IMR-90 (cell line): ENCODE data around the gene C17orf50. TPM values are rescaled to one million over a fixed set of nuclear protein-coding genes. Genes with fewer than 3 reads are reported as not detected.

Experiments
- ATAC-seq: fragments of 200-7000 bp; cut with Tn5 transposase; 2 replicates; pipeline ENCODE4 v1.9.1; 2020; ENCODE audit warnings: low read depth, mild to moderate bottlenecking, moderate library complexity
- BruUV-seq: library from RNA; stranded (reverse); fragments of 400-500 nt; replicated peaks from 2 replicates; lab custom pipeline; 2021; lab: Mats Ljungman, UMichigan
- CTCF ChIA-PET: fragments of 300-600 bp; formaldehyde crosslinking; extraction: SDS; loops from one replicate; lab custom pipeline; 2021; ENCODE audit warnings: antibody characterized with exemption; lab: Yijun Ruan, JAX
- POLR2A ChIA-PET: fragments of 300-600 bp; sonication (Branson Sonifier 250); formaldehyde crosslinking; loops from one replicate; lab custom pipeline; 2022; ENCODE audit warnings: antibody characterized with exemption; ENCODE audit not compliant: unreplicated experiment; lab: Charles Lee
- DNase-seq: peaks from one replicate; pipeline ENCODE4 v3.0.0; 2013
- H2AFZ ChIP-seq: replicated peaks from 2 replicates; pipeline ENCODE3; 2013; ENCODE audit warnings: low read length, mild to moderate bottlenecking; ENCODE audit not compliant: poor library complexity
- H2AK5ac ChIP-seq: 2 replicates; pipeline ENCODE4 v1.6.1; 2013; ENCODE audit warnings: low read depth, low read length, inconsistent platforms
- H2AK9ac ChIP-seq: replicated peaks from 2 replicates; pipeline ENCODE3; 2013; ENCODE audit warnings: mild to moderate bottlenecking, low read depth, low read length, moderate library complexity; ENCODE audit not compliant: poor library complexity
- H2BK120ac ChIP-seq: 2 replicates; pipeline ENCODE4 v1.6.1; 2013; ENCODE audit warnings: low read depth, low read length, inconsistent platforms
- H2BK15ac ChIP-seq: 3 replicates; pipeline ENCODE4 v1.6.1; 2013; ENCODE audit warnings: low read depth, low read length, inconsistent platforms
- H2BK20ac ChIP-seq: 2 replicates; pipeline ENCODE4 v1.6.1; 2013; ENCODE audit warnings: low read depth, mild to moderate bottlenecking, inconsistent platforms, low read length, moderate library complexity
- H2BK5ac ChIP-seq: 2 replicates; pipeline ENCODE4 v1.6.1; 2013; ENCODE audit warnings: mild to moderate bottlenecking, low read depth, low read length, inconsistent platforms; ENCODE audit not compliant: poor library complexity, severe bottlenecking
- H3K14ac ChIP-seq: replicated peaks from 2 replicates; pipeline ENCODE4 v1.6.1; 2013; ENCODE audit warnings: low read depth, low read length, inconsistent platforms
- H3K18ac ChIP-seq: 2 replicates; pipeline ENCODE4 v1.6.1; 2013; ENCODE audit warnings: low read depth, low read length, control low read depth
- H3K23ac ChIP-seq: 2 replicates; pipeline ENCODE4 v1.6.1; 2013; ENCODE audit warnings: low read depth, low read length, inconsistent platforms
- H3K27ac ChIP-seq: 2 replicates; pipeline ENCODE4 v1.5.1; 2013; ENCODE audit warnings: mild to moderate bottlenecking, control low read depth, low read length; ENCODE audit not compliant: insufficient read depth
- H3K27me3 ChIP-seq: 2 replicates; pipeline ENCODE4 v1.6.1; 2013; ENCODE audit warnings: low read length; ENCODE audit not compliant: control insufficient read depth, insufficient read depth
- H3K36me3 ChIP-seq: 2 replicates; pipeline ENCODE4 v1.6.1; 2013; ENCODE audit warnings: low read length, mixed read lengths; ENCODE audit not compliant: control insufficient read depth, insufficient read depth
- H3K4ac ChIP-seq: 2 replicates; pipeline ENCODE4 v1.6.1; 2013; ENCODE audit warnings: low read depth, low read length, inconsistent platforms
- H3K4me1 ChIP-seq: 2 replicates; pipeline ENCODE4 v1.6.1; 2013; ENCODE audit warnings: low read length, mixed read lengths; ENCODE audit not compliant: control insufficient read depth, insufficient read depth
- H3K4me2 ChIP-seq: 2 replicates; pipeline ENCODE4 v1.6.1; 2013; ENCODE audit warnings: low read depth, mild to moderate bottlenecking, control low read depth, low read length, moderate library complexity
- H3K4me3 ChIP-seq: 2 replicates; pipeline ENCODE4 v1.5.1; 2013; ENCODE audit warnings: low read depth, mild to moderate bottlenecking, control low read depth, low read length, moderate library complexity; ENCODE audit not compliant: insufficient read depth
- H3K56ac ChIP-seq: 2 replicates; pipeline ENCODE4 v1.6.1; 2013; ENCODE audit warnings: low read length, inconsistent platforms; ENCODE audit not compliant: insufficient read depth; ENCODE audit errors: extremely low read depth
- H3K79me1 ChIP-seq, 2 experiments: 2 replicates each; pipeline ENCODE4 v1.6.1; 2013; ENCODE audit warnings: low read length in 2 of 2, inconsistent platforms in 1 of 2, low read depth in 1 of 2
- H3K9ac ChIP-seq: 2 replicates; pipeline ENCODE4 v1.6.1; 2013; ENCODE audit warnings: low read depth, low read length, control low read depth
- H3K9me1 ChIP-seq: 2 replicates; pipeline ENCODE4 v1.6.1; 2013; ENCODE audit warnings: low read length, inconsistent platforms; ENCODE audit not compliant: insufficient read depth
- H3K9me3 ChIP-seq: 2 replicates; pipeline ENCODE4 v1.6.1; 2013; ENCODE audit warnings: low read length; ENCODE audit not compliant: control insufficient read depth, insufficient read depth
- H4K20me1 ChIP-seq: 2 replicates; pipeline ENCODE4 v1.6.1; 2013; ENCODE audit warnings: low read length, inconsistent platforms; ENCODE audit not compliant: insufficient read depth
- H4K5ac ChIP-seq: 2 replicates; pipeline ENCODE4 v1.6.1; 2013; ENCODE audit warnings: mild to moderate bottlenecking, low read depth, low read length, control low read depth
- H4K8ac ChIP-seq, 2 experiments: 2 replicates each; pipeline ENCODE4 v1.6.1; 2013; ENCODE audit warnings: low read depth in 2 of 2, low read length in 2 of 2, control low read depth in 1 of 2, inconsistent platforms in 1 of 2
- H4K91ac ChIP-seq: 2 replicates; pipeline ENCODE4 v1.6.1; 2013; ENCODE audit warnings: low read depth, low read length, inconsistent platforms; ENCODE audit not compliant: insufficient read depth
- CEBPB ChIP-seq: IDR thresholded peaks from 2 replicates; pipeline ENCODE4 v1.6.1; 2012; ENCODE audit warnings: low read depth, low read length, improper control_type of control experiment
- MAZ ChIP-seq: IDR thresholded peaks from 2 replicates; pipeline ENCODE4 v1.6.1; 2012; ENCODE audit warnings: low read depth, mild to moderate bottlenecking, low read length, improper control_type of control experiment, moderate library complexity, borderline replicate concordance
- RAD21 ChIP-seq: IDR thresholded peaks from 2 replicates; pipeline ENCODE4 v1.6.1; 2012; ENCODE audit warnings: low read length, improper control_type of control experiment
- RCOR1 ChIP-seq: IDR thresholded peaks from 2 replicates; pipeline ENCODE4 v1.6.1; 2012; ENCODE audit warnings: mild to moderate bottlenecking, low read length, improper control_type of control experiment; ENCODE audit not compliant: insufficient replicate concordance
- RFX5 ChIP-seq: IDR thresholded peaks from 2 replicates; pipeline ENCODE4 v1.8.0; 2012; ENCODE audit warnings: low read depth, mild to moderate bottlenecking, low read length, moderate library complexity
- WGBS, 2 experiments: methylation state at CpG; one replicate each; pipeline versions ENCODE4 v1.1.5 to v1.1.7; 2013; ENCODE audit warnings: missing lambda C conversion rate in 2 of 2; ENCODE audit not compliant: insufficient read length in 1 of 2; ENCODE audit errors: extremely low coverage in 2 of 2; 5-methylcytosine and 5-hydroxymethylcytosine counted together
- dilution Hi-C: fragments of 300-500 bp; cut with HindIII; formaldehyde crosslinking; loops from one replicate; pipeline ENCODE4 v1.14.3; 2018; ENCODE audit warnings: low sequenced_read_pairs; ENCODE audit not compliant: unreplicated experiment
- in situ Hi-C: fragments of 300-500 bp; cut with MboI; formaldehyde crosslinking; loops from 3 replicates; pipeline ENCODE4 v1.14.3; 2019; ENCODE audit warnings: low sequenced_read_pairs, inconsistent platforms, mixed read lengths
- intact Hi-C: fragments of 100-400 bp; cut with micrococcal nuclease; formaldehyde crosslinking; loops from 2 replicates; pipeline ENCODE4 v1.10.0; 2022
- polyA plus RNA-seq, 3 experiments: library from polyadenylated mRNA; depleted of rRNA; stranded (reverse); fragments of >200 nt; gene quantifications; 2 replicates each; pipeline ENCODE4 v1.2.3, GENCODE V29; 2012; ENCODE audit warnings: low replicate concordance in 1 of 3
- total RNA-seq: library from RNA; depleted of rRNA; stranded (reverse); fragments of >200 nt; gene quantifications from 2 replicates; pipeline ENCODE4 v1.2.3, GENCODE V29; 2012

The C17orf50 gene
- total and polyA plus RNA-seq, 2 of the 4 experiments (the other 2 are of a cell fraction) = not detected

GRCh38 chr17:35744830-35745229 is 15.9 kb upstream of the C17orf50 start:
- Histone ChIP-seq H2AK5ac (no peak overlapping the region), H2BK20ac (no peak overlapping the region), H3K4me1 (peaks cover 3% of the 10 kb centered on the region; the same call in 1 of the 2 replicates), H4K91ac (no peak overlapping the region), H3K9me3 (no peaks in the 10 kb centered on the region), H3K56ac (no peak overlapping the region), H3K9ac (no peak overlapping the region), H2BK120ac (no peak overlapping the region), H3K4me3 (no peak overlapping the region), H4K8ac (no peak overlapping the region), H4K5ac (no peak overlapping the region), H3K18ac (no peak overlapping the region), H3K79me1 (no peaks in the 10 kb centered on the region), H3K27me3 (peaks cover 51% of the 10 kb centered on the region), H4K20me1 (peaks cover 12% of the 10 kb centered on the region), H2AK9ac (no peak overlapping the region), H3K36me3 (no peaks in the 10 kb centered on the region), H3K27ac (no peak overlapping the region), H3K14ac (no peak overlapping the region), H2BK5ac (no peak overlapping the region), H3K23ac (no peak overlapping the region), H2AFZ (no peak overlapping the region), H2BK15ac (no peak overlapping the region), H3K4ac (no peak overlapping the region), H3K9me1 (peaks cover 2% of the 10 kb centered on the region; the same call in 1 of the 2 replicates), H3K4me2 (no peak overlapping the region)
- POLR2A ChIA-PET = no interaction called here
- in situ Hi-C loops = loop anchor here (25.0 kb wide), 1 partner anchor 383 kb away; the partner anchor contains the start of gene SLFN11
- DNase-seq (no peak), ATAC-seq (no peak)
- 73% methylated on average over 3 of the region's 8 CpGs; no CpG with 5 or more reads in 1 of the 2 experiments for WGBS, 2 experiments
- BruUV-seq = no TSS peak
- dilution Hi-C loops = no loop called here
- intact Hi-C loops = loop anchor here (10.0 kb wide), 2 partner anchors 310 to 500 kb away; partner anchors contain the start of genes SLFN12 and SLFN5
- CTCF ChIA-PET = no interaction called here
- TF ChIP-seq RFX5 (no peak), CEBPB (no peak), RCOR1 (no peak), RAD21 (no peak), MAZ (no peak)
